Neural cell (in vitro differentiated cells): ENCODE measurements around the gene TMEM164. TPM values are rescaled to one million over a fixed set of nuclear protein-coding genes. Genes with fewer than 3 reads are reported as not detected.

Experiments
- H2AFZ ChIP-seq: fragments of 200-600, 300-800 bp; sonication (generic), shearing (Covaris generic); 2 replicates; pipeline ENCODE4 v1.6.0; 2014; ENCODE audit warnings: low read depth, mild to moderate bottlenecking, antibody characterized with exemption, low read length, moderate library complexity
- H3F3A ChIP-seq: fragments of 200-600 bp; shearing (Covaris generic); 2 replicates; pipeline ENCODE4 v1.6.1; 2016; ENCODE audit warnings: mild to moderate bottlenecking, moderate library complexity, mixed read lengths, antibody characterized with exemption, low read length; ENCODE audit not compliant: insufficient read depth, poor library complexity, severe bottlenecking
- H3K27ac ChIP-seq: fragments of 200-600, 300-800 bp; sonication (generic), shearing (Covaris generic); 2 replicates; pipeline ENCODE4 v1.5.1; 2014; ENCODE audit warnings: mild to moderate bottlenecking, low read length, moderate library complexity
- H3K27me3 ChIP-seq: fragments of 300-800, 200-600 bp; sonication (generic), shearing (Covaris generic); 2 replicates; pipeline ENCODE4 v1.6.0; 2014; ENCODE audit warnings: mild to moderate bottlenecking, low read depth, low read length, moderate library complexity; ENCODE audit not compliant: insufficient read depth
- H3K36me3 ChIP-seq: fragments of 300-800, 200-600 bp; sonication (generic), shearing (Covaris generic); 2 replicates; pipeline ENCODE4 v1.5.1; 2014; ENCODE audit warnings: mild to moderate bottlenecking, antibody characterized with exemption, low read length, moderate library complexity; ENCODE audit not compliant: insufficient read depth
- H3K4me2 ChIP-seq: fragments of 300-800, 200-600 bp; sonication (generic), shearing (Covaris generic); 2 replicates; pipeline ENCODE4 v1.6.0; 2014; ENCODE audit warnings: mild to moderate bottlenecking, low read length
- H3K4me3 ChIP-seq: fragments of 300-800, 200-600 bp; sonication (generic), shearing (Covaris generic); 2 replicates; pipeline ENCODE4 v1.5.1; 2014; ENCODE audit warnings: mild to moderate bottlenecking, low read length, moderate library complexity
- H3K79me2 ChIP-seq: fragments of 200-600 bp; shearing (Covaris generic); replicated peaks from 2 replicates; pipeline ENCODE4 v1.6.0; 2014; ENCODE audit warnings: mild to moderate bottlenecking, low read length, moderate library complexity; ENCODE audit not compliant: insufficient read depth
- H3K9ac ChIP-seq: fragments of 300-800, 200-600 bp; sonication (generic), shearing (Covaris generic); 2 replicates; pipeline ENCODE4 v1.6.1; 2016; ENCODE audit warnings: mild to moderate bottlenecking, low read length, mixed read lengths
- H3K9me2 ChIP-seq: fragments of 200-600 bp; shearing (Covaris generic); 2 replicates; pipeline ENCODE4 v1.6.1; 2016; ENCODE audit warnings: mild to moderate bottlenecking, low read length, mixed read lengths; ENCODE audit not compliant: insufficient read depth
- H3K9me3 ChIP-seq: fragments of 200-600, 300-800 bp; sonication (generic), shearing (Covaris generic); 2 replicates; pipeline ENCODE4 v1.6.1; 2016; ENCODE audit warnings: mild to moderate bottlenecking, mixed run types, low read length, moderate library complexity, mixed read lengths
- H4K20me1 ChIP-seq: fragments of 200-600 bp; shearing (Covaris generic); 2 replicates; pipeline ENCODE4 v1.6.1; 2016; ENCODE audit warnings: mild to moderate bottlenecking, mixed run types; ENCODE audit not compliant: insufficient read depth
- EP300 ChIP-seq: fragments of 450-650 bp; conservative IDR thresholded peaks from 2 replicates; pipeline ENCODE4 v1.6.1; 2014; ENCODE audit warnings: antibody characterized with exemption, mild to moderate bottlenecking, moderate library complexity; ENCODE audit not compliant: poor library complexity, severe bottlenecking
- EZH2 ChIP-seq: fragments of 200-600, 300-800 bp; shearing (Covaris generic), sonication (generic); IDR thresholded peaks from 2 replicates; pipeline ENCODE4 v1.6.1; 2014; ENCODE audit warnings: antibody characterized with exemption, low read length, borderline replicate concordance, mild to moderate bottlenecking; ENCODE audit not compliant: insufficient read depth, poor library complexity, severe bottlenecking
- MXI1 ChIP-seq: fragments of 450-650 bp; conservative IDR thresholded peaks from 2 replicates; pipeline ENCODE4 v1.6.1; 2014; ENCODE audit warnings: antibody characterized with exemption, mild to moderate bottlenecking; ENCODE audit not compliant: poor library complexity, severe bottlenecking
- POLR2AphosphoS5 ChIP-seq: IDR thresholded peaks from 2 replicates; pipeline ENCODE4 v1.6.1; 2012
- RAD21 ChIP-seq: fragments of 450-650 bp; conservative IDR thresholded peaks from 2 replicates; pipeline ENCODE4 v1.6.1; 2014; ENCODE audit warnings: antibody characterized with exemption, mild to moderate bottlenecking, moderate library complexity
- SMC3 ChIP-seq: fragments of 450-650 bp; conservative IDR thresholded peaks from 2 replicates; pipeline ENCODE4 v1.6.1; 2014; ENCODE audit warnings: antibody characterized with exemption, mild to moderate bottlenecking, moderate library complexity; ENCODE audit not compliant: poor library complexity
- TAF1 ChIP-seq: IDR thresholded peaks from 2 replicates; pipeline ENCODE4 v1.6.1; 2012; ENCODE audit warnings: low read depth
- polyA plus RNA-seq: library from polyadenylated mRNA; depleted of rRNA; stranded (reverse); fragments of >200 nt; gene quantifications from 2 replicates; pipeline ENCODE4 v1.2.3, GENCODE V29; 2014
- TF ChIP-seq, protein P1 (sequence below): IDR thresholded peaks from 2 replicates; pipeline ENCODE4 v1.6.1; 2012; ENCODE audit warnings: borderline replicate concordance
- TF ChIP-seq, protein P2 (sequence below): fragments of 450-650 bp; IDR thresholded peaks from 2 replicates; pipeline ENCODE4 v1.5.1; 2014; ENCODE audit warnings: antibody characterized with exemption, mild to moderate bottlenecking, moderate library complexity; ENCODE audit not compliant: poor library complexity, severe bottlenecking

TMEM164 gene
- polyA plus RNA-seq, 1 donor from 2014 or later, result 52.8 TPM

DNA sequence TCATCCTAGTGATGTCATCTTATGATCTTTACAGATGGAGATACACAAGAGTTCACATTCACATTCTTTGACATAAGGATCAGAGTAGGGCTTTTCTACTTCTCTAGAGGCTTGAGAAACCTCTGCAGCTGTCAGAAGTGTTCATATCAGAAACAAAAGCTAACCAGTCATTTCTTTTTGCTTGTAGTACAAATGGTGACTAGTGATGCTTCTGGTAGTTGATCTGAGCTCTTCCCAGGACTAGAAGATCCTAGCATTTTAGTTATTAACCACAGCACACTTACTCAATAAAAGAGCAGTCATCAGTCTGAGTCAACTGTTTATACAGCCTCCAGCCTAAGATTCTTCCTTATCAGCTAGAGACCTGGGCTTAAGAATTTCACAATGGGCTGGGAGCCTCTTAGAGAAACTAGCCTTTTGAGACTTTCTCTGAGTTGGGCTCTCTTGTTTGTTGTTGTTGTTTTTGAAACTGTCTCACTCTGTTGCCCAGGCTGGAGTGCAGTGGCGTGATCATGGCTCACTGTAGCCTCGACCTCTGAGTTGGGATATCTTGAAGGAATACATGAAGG, 84.1 kb downstream of the TMEM164 start:
- no peak overlapping the region for H3K9ac ChIP-seq
- no peak overlapping the region for H2AFZ ChIP-seq
- H3K79me2 ChIP-seq, result no peaks in the 10 kb centered on the region
- H3K4me2 ChIP-seq, result no peak overlapping the region
- no peaks in the 10 kb centered on the region for H4K20me1 ChIP-seq
- H3K27ac ChIP-seq, result no peak overlapping the region
- H3K27me3 ChIP-seq, result no peaks in the 10 kb centered on the region
- H3K4me3 ChIP-seq, result no peak overlapping the region
- H3K9me2 ChIP-seq, result no peaks in the 10 kb centered on the region
- H3F3A ChIP-seq, result no peaks in the 10 kb centered on the region
- no peaks in the 10 kb centered on the region for H3K36me3 ChIP-seq
- no peak for TF ChIP-seq EZH2
- TF ChIP-seq POLR2AphosphoS5, result no peak
- no peaks in the 10 kb centered on the region for H3K9me3 ChIP-seq

DNA sequence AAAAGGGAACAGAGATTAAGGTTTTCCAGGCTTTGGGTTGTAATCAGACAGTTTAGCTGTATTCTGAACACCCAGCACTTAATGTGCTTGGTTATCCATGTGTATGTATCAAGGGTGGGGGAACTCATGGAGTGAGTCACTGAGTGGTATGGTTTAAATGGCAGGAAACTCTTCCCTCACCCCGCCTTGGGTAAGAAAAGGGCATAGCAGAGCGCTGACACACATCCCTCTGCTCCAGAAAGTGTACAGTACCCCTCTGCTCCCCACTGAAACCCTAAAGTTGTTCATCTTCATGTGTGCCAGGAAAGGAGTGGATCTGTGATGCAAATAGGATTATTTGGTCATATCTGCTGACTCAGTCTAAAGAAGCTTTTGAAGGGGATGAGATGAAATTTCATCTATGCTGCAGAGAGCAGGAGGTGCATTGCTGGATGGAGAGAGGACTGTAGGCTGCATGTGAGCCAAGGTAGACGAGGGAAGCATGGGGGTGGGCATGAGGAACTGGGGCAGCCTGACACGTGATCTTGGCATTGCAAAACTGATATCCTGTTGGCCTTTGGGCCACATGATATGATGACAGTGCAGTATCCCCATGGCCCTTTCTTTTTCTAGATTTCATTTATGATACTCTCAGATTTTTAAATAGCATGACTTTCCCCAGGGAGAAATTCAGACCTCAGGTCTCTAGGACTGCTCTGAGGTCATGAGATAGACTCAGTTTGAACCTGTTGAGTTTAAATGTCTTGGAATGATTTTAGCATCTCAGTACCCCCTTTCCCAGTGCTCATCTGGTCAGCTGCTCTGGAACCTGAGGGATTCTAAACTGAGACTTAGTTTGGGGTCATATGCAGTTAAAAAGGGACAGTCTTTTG, 84.8 kb downstream of the TMEM164 start:
- Histone ChIP-seq H4K20me1 (no peaks in the 10 kb centered on the region), H2AFZ (no peak overlapping the region), H3F3A (no peaks in the 10 kb centered on the region), H3K36me3 (no peaks in the 10 kb centered on the region), H3K27me3 (no peaks in the 10 kb centered on the region), H3K4me2 (no peak overlapping the region), H3K9me3 (no peaks in the 10 kb centered on the region), H3K79me2 (no peaks in the 10 kb centered on the region), H3K4me3 (no peak overlapping the region), H3K9ac (no peak overlapping the region), H3K9me2 (no peaks in the 10 kb centered on the region), H3K27ac (no peak overlapping the region)
- TF ChIP-seq POLR2AphosphoS5 (no peak), SMC3 (no peak), EP300 (no peak), EZH2 (no peak), RAD21 (no peak), MXI1 (no peak), TAF1 (no peak)
- TF ChIP-seq, protein P1, sequence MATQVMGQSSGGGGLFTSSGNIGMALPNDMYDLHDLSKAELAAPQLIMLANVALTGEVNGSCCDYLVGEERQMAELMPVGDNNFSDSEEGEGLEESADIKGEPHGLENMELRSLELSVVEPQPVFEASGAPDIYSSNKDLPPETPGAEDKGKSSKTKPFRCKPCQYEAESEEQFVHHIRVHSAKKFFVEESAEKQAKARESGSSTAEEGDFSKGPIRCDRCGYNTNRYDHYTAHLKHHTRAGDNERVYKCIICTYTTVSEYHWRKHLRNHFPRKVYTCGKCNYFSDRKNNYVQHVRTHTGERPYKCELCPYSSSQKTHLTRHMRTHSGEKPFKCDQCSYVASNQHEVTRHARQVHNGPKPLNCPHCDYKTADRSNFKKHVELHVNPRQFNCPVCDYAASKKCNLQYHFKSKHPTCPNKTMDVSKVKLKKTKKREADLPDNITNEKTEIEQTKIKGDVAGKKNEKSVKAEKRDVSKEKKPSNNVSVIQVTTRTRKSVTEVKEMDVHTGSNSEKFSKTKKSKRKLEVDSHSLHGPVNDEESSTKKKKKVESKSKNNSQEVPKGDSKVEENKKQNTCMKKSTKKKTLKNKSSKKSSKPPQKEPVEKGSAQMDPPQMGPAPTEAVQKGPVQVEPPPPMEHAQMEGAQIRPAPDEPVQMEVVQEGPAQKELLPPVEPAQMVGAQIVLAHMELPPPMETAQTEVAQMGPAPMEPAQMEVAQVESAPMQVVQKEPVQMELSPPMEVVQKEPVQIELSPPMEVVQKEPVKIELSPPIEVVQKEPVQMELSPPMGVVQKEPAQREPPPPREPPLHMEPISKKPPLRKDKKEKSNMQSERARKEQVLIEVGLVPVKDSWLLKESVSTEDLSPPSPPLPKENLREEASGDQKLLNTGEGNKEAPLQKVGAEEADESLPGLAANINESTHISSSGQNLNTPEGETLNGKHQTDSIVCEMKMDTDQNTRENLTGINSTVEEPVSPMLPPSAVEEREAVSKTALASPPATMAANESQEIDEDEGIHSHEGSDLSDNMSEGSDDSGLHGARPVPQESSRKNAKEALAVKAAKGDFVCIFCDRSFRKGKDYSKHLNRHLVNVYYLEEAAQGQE, result no peak
- TF ChIP-seq, protein P2, sequence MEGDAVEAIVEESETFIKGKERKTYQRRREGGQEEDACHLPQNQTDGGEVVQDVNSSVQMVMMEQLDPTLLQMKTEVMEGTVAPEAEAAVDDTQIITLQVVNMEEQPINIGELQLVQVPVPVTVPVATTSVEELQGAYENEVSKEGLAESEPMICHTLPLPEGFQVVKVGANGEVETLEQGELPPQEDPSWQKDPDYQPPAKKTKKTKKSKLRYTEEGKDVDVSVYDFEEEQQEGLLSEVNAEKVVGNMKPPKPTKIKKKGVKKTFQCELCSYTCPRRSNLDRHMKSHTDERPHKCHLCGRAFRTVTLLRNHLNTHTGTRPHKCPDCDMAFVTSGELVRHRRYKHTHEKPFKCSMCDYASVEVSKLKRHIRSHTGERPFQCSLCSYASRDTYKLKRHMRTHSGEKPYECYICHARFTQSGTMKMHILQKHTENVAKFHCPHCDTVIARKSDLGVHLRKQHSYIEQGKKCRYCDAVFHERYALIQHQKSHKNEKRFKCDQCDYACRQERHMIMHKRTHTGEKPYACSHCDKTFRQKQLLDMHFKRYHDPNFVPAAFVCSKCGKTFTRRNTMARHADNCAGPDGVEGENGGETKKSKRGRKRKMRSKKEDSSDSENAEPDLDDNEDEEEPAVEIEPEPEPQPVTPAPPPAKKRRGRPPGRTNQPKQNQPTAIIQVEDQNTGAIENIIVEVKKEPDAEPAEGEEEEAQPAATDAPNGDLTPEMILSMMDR, result no peak
